ENCODE measurements around the gene ATP4A.
"Not testable (repeated sequence)": the region's sequence is repeated elsewhere in the genome, so short reads cannot be mapped to it uniquely, and the experiment has no call there.

ATP4A gene

GRCh38 chr19:35607661-35608060 lies 44.2 kb upstream of the ATP4A start:
- no peaks in the 10 kb centered on the region for H3K27me3 ChIP-seq (ENCODE audit: insufficient read depth, low read depth, severe bottlenecking)
- no peaks in the 10 kb centered on the region for H3K36me3 ChIP-seq
- DNase-seq, result no peak
- H3K27ac ChIP-seq, result no peak overlapping the region
- H3K9me3 ChIP-seq (ENCODE audit: severe bottlenecking), result peaks cover 10% of the 10 kb centered on the region
- no peak for TF ChIP-seq CTCF (IDR thresholded peaks at IDR 0.05; ENCODE audit: low read depth, low read length)
- H3K4me3 ChIP-seq (ENCODE audit: low read depth, low read length), result no peak overlapping the region

- not testable (repeated sequence) for DNase-seq; H3K27ac ChIP-seq; H3K36me3 ChIP-seq; H3K4me3 ChIP-seq (ENCODE audit: low read depth, low read length); H3K27me3 ChIP-seq (ENCODE audit: insufficient read depth, low read depth, severe bottlenecking)
- H3K9me3 ChIP-seq (ENCODE audit: severe bottlenecking), result peaks cover 10% of the 10 kb centered on the region
Observed at GRCh38 chr19:35607170-35607569, 43.7 kb upstream of the ATP4A start.

GRCh38 chr19:35604436-35604835 lies 41.0 kb upstream of the ATP4A start:
- not testable (repeated sequence) for H3K36me3 ChIP-seq; DNase-seq; H3K27ac ChIP-seq; H3K4me3 ChIP-seq (ENCODE audit: low read depth, low read length); H3K27me3 ChIP-seq (ENCODE audit: insufficient read depth, low read depth, severe bottlenecking)
- H3K9me3 ChIP-seq (ENCODE audit: severe bottlenecking), result peaks cover 10% of the 10 kb centered on the region

GRCh38 chr19:35601971-35602370 lies 38.5 kb upstream of the ATP4A start:
- TF ChIP-seq CTCF (IDR thresholded peaks at IDR 0.05; ENCODE audit: low read depth, low read length), result no peak
- peak; percentile 27 for DNase-seq

GRCh38 chr19:35596366-35596999 lies 33.0 kb upstream of the ATP4A start:
- TF ChIP-seq CTCF (IDR thresholded peaks at IDR 0.05; ENCODE audit: low read depth, low read length), result no peak
- Histone ChIP-seq H3K27me3 (ENCODE audit: insufficient read depth, low read depth, severe bottlenecking) (no peaks in the 10 kb centered on the region), H3K9me3 (ENCODE audit: severe bottlenecking) (no peaks in the 10 kb centered on the region), H3K27ac (no peak overlapping the region), H3K4me3 (ENCODE audit: low read depth, low read length) (no peak overlapping the region), H3K36me3 (no peaks in the 10 kb centered on the region)
- no peak for DNase-seq

More at GRCh38 chr19:35601971-35602370, 38.5 kb upstream of the ATP4A start:
- no peak overlapping the region for H3K4me3 ChIP-seq (ENCODE audit: low read depth, low read length)
- no peaks in the 10 kb centered on the region for H3K36me3 ChIP-seq
- H3K9me3 ChIP-seq (ENCODE audit: severe bottlenecking), result peaks cover 1% of the 10 kb centered on the region
- no peaks in the 10 kb centered on the region for H3K27me3 ChIP-seq (ENCODE audit: insufficient read depth, low read depth, severe bottlenecking)
- no peak overlapping the region for H3K27ac ChIP-seq

GRCh38 chr19:35595928-35596327 lies 32.5 kb upstream of the ATP4A start:
- Histone ChIP-seq H3K4me3 (ENCODE audit: low read depth, low read length) (no peak overlapping the region), H3K27ac (no peak overlapping the region), H3K36me3 (no peaks in the 10 kb centered on the region), H3K9me3 (ENCODE audit: severe bottlenecking) (no peaks in the 10 kb centered on the region), H3K27me3 (ENCODE audit: insufficient read depth, low read depth, severe bottlenecking) (no peaks in the 10 kb centered on the region)
- no peak for DNase-seq
- no peak for TF ChIP-seq CTCF (IDR thresholded peaks at IDR 0.05; ENCODE audit: low read depth, low read length)

GRCh38 chr19:35595026-35595425 lies 31.6 kb upstream of the ATP4A start:
- not testable (repeated sequence) for H3K4me3 ChIP-seq (ENCODE audit: low read depth, low read length); DNase-seq; H3K27me3 ChIP-seq (ENCODE audit: insufficient read depth, low read depth, severe bottlenecking); H3K9me3 ChIP-seq (ENCODE audit: severe bottlenecking); H3K27ac ChIP-seq; H3K36me3 ChIP-seq
